ENCODE data around the gene NETO1. TPM values are rescaled to one million over a fixed set of nuclear protein-coding genes. Genes with fewer than 3 reads are reported as not detected.

The NETO1 gene
- total and polyA plus RNA-seq, 5 experiments from 2014 or later = 0.21 to 1.7 TPM; not detected in 3

Small RNAs within 50 kb of the gene (microRNA-seq; reads per million reads assigned to microRNA genes)
- not detected for gene MIR548AV (ENCODE audit: borderline microRNAs expressed)
